NCI-H1048 (cell line): ENCODE data around the gene DIP2C.
"Not testable (repeated sequence)": the region's sequence is repeated elsewhere in the genome, so short reads cannot be mapped to it uniquely, and the experiment has no call there.

ENCODE experiments used
- DNase-seq: peaks from one replicate; lab custom pipeline; 2025; lab: John Stamatoyannopoulos, UW

The DIP2C gene

GRCh38 chr10:693506-693905 lies 4.0 kb upstream of the DIP2C start:
- DNase-seq: no peak

GRCh38 chr10:692682-693351 lies 3.3 kb upstream of the DIP2C start:
- no peak for DNase-seq

GRCh38 chr10:691216-691615 lies 1.7 kb upstream of the DIP2C start:
- no peak for DNase-seq

- DNase-seq: no peak
Observed at GRCh38 chr10:690372-691161, 1.1 kb upstream of the DIP2C start.

GRCh38 chr10:689121-689451 lies 382 bp downstream of the DIP2C start:
- no peak for DNase-seq

GRCh38 chr10:688312-689120 lies 952 bp downstream of the DIP2C start:
- no peak for DNase-seq

- DNase-seq: no peak
Observed at GRCh38 chr10:687583-688311, 1.7 kb downstream of the DIP2C start.

- no peak for DNase-seq
Observed at GRCh38 chr10:686155-686931, 3.1 kb downstream of the DIP2C start.

- DNase-seq: no peak
Observed at GRCh38 chr10:685613-686012, 3.9 kb downstream of the DIP2C start.

- no peak for DNase-seq
Observed at GRCh38 chr10:683448-684071, 5.9 kb downstream of the DIP2C start.

GRCh38 chr10:682931-683447 lies 6.5 kb downstream of the DIP2C start:
- no peak for DNase-seq

- DNase-seq: no peak
Observed at GRCh38 chr10:681670-682318, 7.7 kb downstream of the DIP2C start.

GRCh38 chr10:680745-681144 lies 8.7 kb downstream of the DIP2C start:
- DNase-seq: no peak

GRCh38 chr10:680146-680545 lies 9.3 kb downstream of the DIP2C start:
- DNase-seq: no peak

- DNase-seq: no peak
Observed at GRCh38 chr10:679556-679955, 9.9 kb downstream of the DIP2C start.

GRCh38 chr10:678662-679005 lies 10.8 kb downstream of the DIP2C start:
- DNase-seq: not testable (repeated sequence)

- DNase-seq: no peak
Observed at GRCh38 chr10:677750-678661, 11.5 kb downstream of the DIP2C start.

- no peak for DNase-seq
Observed at GRCh38 chr10:677038-677437, 12.4 kb downstream of the DIP2C start.

GRCh38 chr10:676178-676577 lies 13.3 kb downstream of the DIP2C start:
- DNase-seq: no peak
